ENCODE data around the gene RASAL2.

GRCh38 chr1:178155481-178156255 is 61.8 kb downstream of the RASAL2 start:
- TF ChIP-seq CTCF (IDR thresholded peaks at IDR 0.05; ENCODE audit: low read depth, low read length) (no peak), EZH2phosphoT487 (IDR thresholded peaks at IDR 0.05; ENCODE audit: low read depth) (no peak)
